GM12892 (cell line): Measurements from ENCODE around the gene SERTAD2.
A peak's percentile ranks its signal among the peaks of the same experiment; 100 is the strongest.

Experiments used
- DNase-seq: peaks from one replicate; pipeline ENCODE4 v3.0.0; 2011; ENCODE audit not compliant: insufficient read length
- FAIRE-seq: peaks from 2 replicates; lab custom pipeline; 2011; peaks lifted over from hg19 to GRCh38; lab: Jason Lieb, UNC
- POLR2A ChIP-seq: IDR thresholded peaks from 2 replicates; pipeline ENCODE4 v1.6.1; 2011; ENCODE audit warnings: low read depth, low read length, control low read depth
- POLR2AphosphoS5 ChIP-seq: IDR thresholded peaks from 2 replicates; pipeline ENCODE4 v1.6.1; 2011; ENCODE audit warnings: low read depth, low read length, control low read depth
- TAF1 ChIP-seq: IDR thresholded peaks from 2 replicates; pipeline ENCODE4 v1.6.1; 2011; ENCODE audit warnings: low read depth, mild to moderate bottlenecking, control low read depth, low read length, borderline replicate concordance

The SERTAD2 gene

GRCh38 chr2:64632835-64633819 lies 20.6 kb downstream of the SERTAD2 start:
- FAIRE-seq = no peak
- no peak for DNase-seq
- no peak for TF ChIP-seq POLR2A
- TF ChIP-seq POLR2AphosphoS5 = no peak
- no peak for TF ChIP-seq TAF1

- TF ChIP-seq POLR2A = no peak
- TF ChIP-seq POLR2AphosphoS5 = no peak
- no peak for TF ChIP-seq TAF1
- DNase-seq (no peak), FAIRE-seq (no peak)
These were observed 21.9 kb downstream of the SERTAD2 start for GRCh38 chr2:64631771-64632170.

GRCh38 chr2:64630752-64631151 lies 23.0 kb downstream of the SERTAD2 start:
- peak; percentile 55 for TF ChIP-seq POLR2A
- TF ChIP-seq POLR2AphosphoS5 = no peak
- FAIRE-seq (no peak), DNase-seq (no peak)

- no peak for DNase-seq
- no peak for FAIRE-seq
- TF ChIP-seq POLR2AphosphoS5 (no peak; the same call in 1 of the 2 replicates), POLR2A (no peak), TAF1 (no peak)
These were observed 23.8 kb downstream of the SERTAD2 start for GRCh38 chr2:64629875-64630274.

GRCh38 chr2:64629329-64629781 lies 24.4 kb downstream of the SERTAD2 start:
- no peak for DNase-seq
- FAIRE-seq = no peak
- TF ChIP-seq POLR2A (no peak), TAF1 (no peak), POLR2AphosphoS5 (no peak)

- FAIRE-seq = no peak
- DNase-seq = no peak
- TF ChIP-seq POLR2AphosphoS5 (peak; percentile 56; the same call in 1 of the 2 replicates), POLR2A (no peak), TAF1 (no peak)
These were observed 25.6 kb downstream of the SERTAD2 start for GRCh38 chr2:64627860-64628841.

GRCh38 chr2:64626963-64627760 lies 26.6 kb downstream of the SERTAD2 start:
- FAIRE-seq (no peak), DNase-seq (no peak)
- TF ChIP-seq POLR2A = no peak
- TF ChIP-seq TAF1 = no peak
- no peak for TF ChIP-seq POLR2AphosphoS5

GRCh38 chr2:64626146-64626809 lies 27.4 kb downstream of the SERTAD2 start:
- FAIRE-seq = peak; percentile 56
- TF ChIP-seq POLR2AphosphoS5 (no peak), TAF1 (no peak), POLR2A (no peak)
- no peak for DNase-seq

- no peak for DNase-seq
- TF ChIP-seq POLR2AphosphoS5 (no peak), POLR2A (no peak)
- no peak for FAIRE-seq
These were observed 28.2 kb downstream of the SERTAD2 start for GRCh38 chr2:64625299-64626145.
